ENCODE data around the gene AIFM1. TPM values are rescaled to one million over a fixed set of nuclear protein-coding genes. Genes with fewer than 3 reads are reported as not detected.
"Not testable (repeated sequence)": the region's sequence is repeated elsewhere in the genome, so short reads cannot be mapped to it uniquely, and the experiment has no call there.

Gene AIFM1
- total RNA-seq, 1 donor from 2014 or later, result 22.0 TPM

- DNase-seq, result peak; percentile 73
These were observed 47.0 kb downstream of the AIFM1 start for GRCh38 chrX:130118441-130119311.

GRCh38 chrX:130117166-130117565 is 48.5 kb downstream of the AIFM1 start:
- no peak for DNase-seq

- not testable (repeated sequence) for DNase-seq
These were observed 50.3 kb downstream of the AIFM1 start for GRCh38 chrX:130115119-130115885.

GRCh38 chrX:130114141-130114588 is 51.5 kb downstream of the AIFM1 start:
- DNase-seq, result no peak

GRCh38 chrX:130111220-130112154 is 54.2 kb downstream of the AIFM1 start:
- DNase-seq, result no peak

GRCh38 chrX:130110379-130111219 is 55.0 kb downstream of the AIFM1 start, which contains the start of gene ELF4:
TSS of gene ELF4 (minus strand) at chrX:130110497. CDS start at chrX:130081330, 29,167 bp downstream.
- DNase-seq, result peak; percentile 63

- peak; percentile 20 for DNase-seq
These were observed 55.9 kb downstream of the AIFM1 start for GRCh38 chrX:130109429-130110378.

GRCh38 chrX:130108647-130109428 is 56.8 kb downstream of the AIFM1 start:
- DNase-seq, result peak; percentile 26

GRCh38 chrX:130106071-130106470 is 59.6 kb downstream of the AIFM1 start:
- DNase-seq, result no peak

GRCh38 chrX:130105244-130105643 is 60.4 kb downstream of the AIFM1 start:
- DNase-seq, result no peak

- DNase-seq, result no peak
These were observed 62.0 kb downstream of the AIFM1 start for GRCh38 chrX:130103605-130104004.

GRCh38 chrX:130100180-130100579 is 65.5 kb downstream of the AIFM1 start:
- peak; percentile 41 for DNase-seq

- DNase-seq, result no peak
These were observed 67.5 kb downstream of the AIFM1 start for GRCh38 chrX:130098210-130098552.

GRCh38 chrX:130097507-130098209 is 68.0 kb downstream of the AIFM1 start:
- DNase-seq, result peak; percentile 26

- no peak for DNase-seq
These were observed 70.2 kb downstream of the AIFM1 start for GRCh38 chrX:130095249-130096030.

- DNase-seq, result peak; percentile 73
These were observed 70.9 kb downstream of the AIFM1 start for GRCh38 chrX:130094696-130095095.

- no peak for DNase-seq
These were observed 72.4 kb downstream of the AIFM1 start for GRCh38 chrX:130093271-130093670.
